Colonic mucosa (tissue), 4 donors: Measurements from ENCODE around the gene LRGUK. TPM values are rescaled to one million over a fixed set of nuclear protein-coding genes. Genes with fewer than 3 reads are reported as not detected.
"Not testable (repeated sequence)": the region's sequence is repeated elsewhere in the genome, so short reads cannot be mapped to it uniquely, and the experiment has no call there.

Experiments used
- DNase-seq: peaks from one replicate; pipeline ENCODE4 v3.0.0-alpha.2; 2020
- H3K27ac ChIP-seq: fragments of 200-600 bp; one replicate; pipeline ENCODE4 v1.8.0; 2021
- H3K27me3 ChIP-seq: fragments of 200-600 bp; one replicate; pipeline ENCODE4 v1.8.0; 2021
- H3K36me3 ChIP-seq: fragments of 200-600 bp; one replicate; pipeline ENCODE4 v1.8.0; 2021
- H3K4me1 ChIP-seq: fragments of 200-600 bp; one replicate; pipeline ENCODE4 v1.8.0; 2021; ENCODE audit warnings: mild to moderate bottlenecking
- H3K4me3 ChIP-seq: fragments of 200-600 bp; one replicate; pipeline ENCODE4 v1.8.0; 2021
- H3K9ac ChIP-seq, 2 donors: one replicate each; pipeline ENCODE4 v1.7.0; 2013; ENCODE audit warnings: control low read depth in 2 of 2, low read depth in 2 of 2, low read length in 2 of 2
- H3K9me3 ChIP-seq: fragments of 200-600 bp; one replicate; pipeline ENCODE4 v1.8.0; 2021
- intact Hi-C: fragments of 100-400 bp; cut with DNase I; formaldehyde crosslinking; loops from one replicate; pipeline ENCODE4 v1.14.1; 2022
- total RNA-seq, 2 donors: library from RNA; stranded (reverse); fragmentation: NEBNext Ultra II Directional in 1 of 2; extraction: Animal tissue kit (Norgen Biotek cat#: 25700) in 1 of 2; gene quantifications; one replicate each; pipeline ENCODE4 v1.2.1, GENCODE V29; 2021
- TF ChIP-seq, protein P1 (sequence below): fragments of 200-600 bp; IDR thresholded peaks from one replicate; pipeline ENCODE4 v1.8.0; 2022; ENCODE audit warnings: antibody characterized with exemption, mild to moderate bottlenecking
- donor health status: healthy.
- donor health status: DM: no; HTN: no; CAD: no.
- donor health status: DM: no; HTN: no; CAD: no.

LRGUK gene
- total RNA-seq, 2 donors from 2014 or later, result 0.37 to 0.69 TPM

DNA sequence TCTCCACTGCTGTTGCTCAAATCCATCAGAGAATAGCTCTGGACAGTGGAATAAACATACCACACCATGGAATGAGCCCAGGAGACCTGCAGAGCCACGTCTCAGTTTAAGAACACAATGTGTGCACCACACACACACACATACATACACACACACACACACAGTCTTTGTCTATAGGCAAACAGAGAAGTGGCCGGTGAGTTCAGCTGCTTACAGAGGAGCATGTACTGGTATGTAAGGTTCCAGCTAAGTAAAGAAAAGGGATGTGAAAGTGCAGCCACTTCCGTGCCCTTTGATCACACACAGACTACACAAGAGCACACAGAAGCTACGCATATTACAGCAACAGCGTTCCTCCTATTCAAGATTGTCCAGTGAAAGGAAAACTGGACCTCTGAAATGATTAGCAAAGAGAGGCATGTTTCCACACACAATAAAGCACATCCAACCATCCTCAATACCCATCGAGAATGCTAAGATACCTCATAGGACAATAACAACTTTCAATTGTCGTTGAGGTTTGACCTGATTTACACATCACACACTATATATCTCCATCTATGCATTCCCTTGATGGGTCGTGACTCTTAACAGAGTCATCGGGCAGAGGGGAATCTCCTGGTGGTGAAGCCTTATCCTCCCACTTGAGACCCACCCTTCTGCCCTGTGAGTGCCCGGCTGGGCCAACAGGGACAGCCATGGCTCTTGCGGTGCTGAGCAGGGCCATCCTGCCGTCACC is 166.0 kb downstream of the LRGUK start:
- TF ChIP-seq, protein P1, sequence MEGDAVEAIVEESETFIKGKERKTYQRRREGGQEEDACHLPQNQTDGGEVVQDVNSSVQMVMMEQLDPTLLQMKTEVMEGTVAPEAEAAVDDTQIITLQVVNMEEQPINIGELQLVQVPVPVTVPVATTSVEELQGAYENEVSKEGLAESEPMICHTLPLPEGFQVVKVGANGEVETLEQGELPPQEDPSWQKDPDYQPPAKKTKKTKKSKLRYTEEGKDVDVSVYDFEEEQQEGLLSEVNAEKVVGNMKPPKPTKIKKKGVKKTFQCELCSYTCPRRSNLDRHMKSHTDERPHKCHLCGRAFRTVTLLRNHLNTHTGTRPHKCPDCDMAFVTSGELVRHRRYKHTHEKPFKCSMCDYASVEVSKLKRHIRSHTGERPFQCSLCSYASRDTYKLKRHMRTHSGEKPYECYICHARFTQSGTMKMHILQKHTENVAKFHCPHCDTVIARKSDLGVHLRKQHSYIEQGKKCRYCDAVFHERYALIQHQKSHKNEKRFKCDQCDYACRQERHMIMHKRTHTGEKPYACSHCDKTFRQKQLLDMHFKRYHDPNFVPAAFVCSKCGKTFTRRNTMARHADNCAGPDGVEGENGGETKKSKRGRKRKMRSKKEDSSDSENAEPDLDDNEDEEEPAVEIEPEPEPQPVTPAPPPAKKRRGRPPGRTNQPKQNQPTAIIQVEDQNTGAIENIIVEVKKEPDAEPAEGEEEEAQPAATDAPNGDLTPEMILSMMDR, result no peak
- Histone ChIP-seq H3K36me3 (no peaks in the 10 kb centered on the region), H3K9ac (no peak overlapping the region), H3K9me3 (no peaks in the 10 kb centered on the region), H3K4me1 (no peaks in the 10 kb centered on the region), H3K27ac (no peak overlapping the region), H3K4me3 (no peak overlapping the region), H3K27me3 (no peaks in the 10 kb centered on the region)
- DNase-seq, result peak; percentile 22
- intact Hi-C loops, result no loop called here

DNA sequence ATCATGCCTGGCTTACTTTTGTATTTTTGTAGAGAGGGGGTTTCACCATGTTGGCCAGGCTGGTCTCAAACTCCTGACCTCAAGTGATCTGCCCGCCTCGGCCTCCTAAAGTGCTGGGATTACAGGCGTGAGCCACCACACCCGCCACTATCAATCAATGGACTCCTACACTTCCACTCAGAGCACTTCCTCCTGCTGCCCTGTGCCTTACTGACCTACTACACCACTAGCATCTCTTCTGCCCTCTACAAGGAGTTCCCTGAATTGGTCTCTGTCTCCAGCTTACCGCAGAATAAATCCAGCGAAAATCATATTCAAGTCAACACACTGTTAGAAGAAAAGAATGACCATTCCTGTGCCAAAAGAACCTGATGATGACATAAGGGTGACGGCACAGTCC is 168.8 kb downstream of the LRGUK start:
- intact Hi-C loops, H3K4me1 ChIP-seq, H3K4me3 ChIP-seq, H3K27me3 ChIP-seq, H3K36me3 ChIP-seq, DNase-seq, H3K27ac ChIP-seq, H3K9me3 ChIP-seq, H3K9ac ChIP-seq: not testable (repeated sequence)

- no peak overlapping the region for H3K4me3 ChIP-seq
- no peaks in the 10 kb centered on the region for H3K9me3 ChIP-seq
- no peaks in the 10 kb centered on the region for H3K4me1 ChIP-seq
- no peaks in the 10 kb centered on the region for H3K27me3 ChIP-seq
- intact Hi-C loops, result no loop called here
- TF ChIP-seq, protein P1, result no peak
- H3K27ac ChIP-seq, result no peak overlapping the region
- no peaks in the 10 kb centered on the region for H3K36me3 ChIP-seq
- no peak overlapping the region for H3K9ac ChIP-seq
- DNase-seq, result no peak
Observed at GRCh38 chr7:134297489-134297888, 170.3 kb downstream of the LRGUK start.

GRCh38 chr7:134298902-134299683 is 172.0 kb downstream of the LRGUK start:
- TF ChIP-seq, protein P1, result no peak
- Histone ChIP-seq H3K27me3 (no peaks in the 10 kb centered on the region), H3K9me3 (no peaks in the 10 kb centered on the region), H3K4me1 (no peaks in the 10 kb centered on the region), H3K36me3 (no peaks in the 10 kb centered on the region), H3K27ac (no peak overlapping the region), H3K4me3 (no peak overlapping the region), H3K9ac (no peak overlapping the region)
- intact Hi-C loops, result no loop called here
- DNase-seq, result peak; percentile 36

- Histone ChIP-seq H3K27ac (no peak overlapping the region), H3K4me3 (no peak overlapping the region), H3K9ac (no peak overlapping the region), H3K9me3 (no peaks in the 10 kb centered on the region), H3K27me3 (no peaks in the 10 kb centered on the region), H3K4me1 (no peaks in the 10 kb centered on the region), H3K36me3 (no peaks in the 10 kb centered on the region)
- intact Hi-C loops, result no loop called here
- TF ChIP-seq, protein P1, result no peak
- no peak for DNase-seq
Observed at GRCh38 chr7:134300988-134301387, 173.8 kb downstream of the LRGUK start.

- no peak overlapping the region for H3K9ac ChIP-seq
- intact Hi-C loops, result no loop called here
- H3K27ac ChIP-seq, result no peak overlapping the region
- no peaks in the 10 kb centered on the region for H3K9me3 ChIP-seq
- no peaks in the 10 kb centered on the region for H3K36me3 ChIP-seq
- TF ChIP-seq, protein P1, result no peak
- H3K27me3 ChIP-seq, result no peaks in the 10 kb centered on the region
- no peak overlapping the region for H3K4me3 ChIP-seq
- H3K4me1 ChIP-seq, result no peaks in the 10 kb centered on the region
- DNase-seq, result no peak
Observed at GRCh38 chr7:134301592-134301991, 174.5 kb downstream of the LRGUK start.
